HUES64 (cell line): ENCODE results near the gene PAMR1.

ENCODE experiments used
- H3K27ac ChIP-seq: 2 replicates; pipeline ENCODE4 v1.7.0; 2013; ENCODE audit warnings: low read depth, low read length, inconsistent platforms
- H3K27me3 ChIP-seq: 2 replicates; pipeline ENCODE4 v1.6.1; 2013; ENCODE audit warnings: mild to moderate bottlenecking, low read length; ENCODE audit not compliant: insufficient read depth
- H3K36me3 ChIP-seq: 2 replicates; pipeline ENCODE4 v1.6.1; 2013; ENCODE audit warnings: mild to moderate bottlenecking, low read length; ENCODE audit not compliant: insufficient read depth
- H3K4me1 ChIP-seq: 2 replicates; pipeline ENCODE4 v1.6.1; 2013; ENCODE audit warnings: mild to moderate bottlenecking, low read length, moderate library complexity; ENCODE audit not compliant: insufficient read depth
- H3K4me3 ChIP-seq: 2 replicates; pipeline ENCODE4 v1.5.1; 2013; ENCODE audit warnings: mild to moderate bottlenecking, low read length, moderate library complexity
- H3K9ac ChIP-seq: 2 replicates; pipeline ENCODE4 v1.6.1; 2013; ENCODE audit warnings: mild to moderate bottlenecking, low read depth, low read length
- H3K9me3 ChIP-seq: 2 replicates; pipeline ENCODE4 v1.6.1; 2013; ENCODE audit warnings: low read depth, low read length; ENCODE audit not compliant: insufficient read depth
- WGBS: fragments of 150-250, 120-280 bp; methylation state at CpG from one replicate; pipeline ENCODE4 v1.1.7; 2013; ENCODE audit warnings: missing lambda C conversion rate; 5-methylcytosine and 5-hydroxymethylcytosine counted together

The PAMR1 gene

DNA sequence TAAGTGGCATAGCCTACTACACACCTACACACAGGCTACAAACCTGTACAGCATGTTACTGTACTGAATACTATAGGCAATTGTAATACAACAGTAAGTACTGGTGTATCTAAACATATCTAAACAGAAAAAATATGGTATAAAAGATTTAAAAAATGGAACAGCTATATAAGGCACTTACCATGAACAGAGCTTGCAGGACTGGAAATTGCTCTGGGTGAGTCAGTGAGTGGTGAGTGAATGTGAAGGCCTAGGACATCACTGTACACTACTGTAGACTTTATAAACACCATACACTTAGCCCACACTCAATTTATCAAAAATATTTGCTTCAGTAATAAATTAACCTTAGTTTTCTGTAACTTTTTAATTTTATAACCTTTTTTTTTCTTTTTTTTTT is 24.7 kb downstream of the PAMR1 start:
- no peaks in the 10 kb centered on the region for H3K4me1 ChIP-seq
- peaks cover 7% of the 10 kb centered on the region; the same call in 1 of the 2 replicates for H3K27me3 ChIP-seq
- H3K27ac ChIP-seq: no peak overlapping the region
- H3K4me3 ChIP-seq: no peak overlapping the region
- H3K9me3 ChIP-seq: peaks cover 6% of the 10 kb centered on the region; the same call in 1 of the 2 replicates
- H3K9ac ChIP-seq: no peak overlapping the region
- no peaks in the 10 kb centered on the region for H3K36me3 ChIP-seq

DNA sequence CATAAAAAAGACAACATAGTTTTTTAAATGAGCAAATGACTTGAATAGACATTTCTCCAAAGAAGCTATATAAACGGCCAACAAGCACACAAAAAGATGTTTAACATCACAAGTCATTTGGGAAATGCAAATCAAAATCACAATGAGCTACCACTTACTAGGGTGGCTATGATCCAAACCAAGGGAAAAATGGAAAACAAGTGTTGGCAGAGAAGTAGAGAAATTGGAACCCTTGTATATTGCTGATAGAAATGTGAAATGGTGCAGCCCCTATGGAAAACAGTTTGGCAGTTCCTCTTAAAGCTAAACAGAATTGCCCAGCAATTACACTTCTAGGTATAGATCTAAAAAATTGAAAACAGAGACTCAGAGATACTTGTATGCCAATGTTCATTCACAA is 29.0 kb downstream of the PAMR1 start:
- Histone ChIP-seq H3K36me3 (peaks cover 8% of the 10 kb centered on the region; the same call in 1 of the 2 replicates), H3K9ac (no peak overlapping the region), H3K9me3 (no peaks in the 10 kb centered on the region), H3K27me3 (no peaks in the 10 kb centered on the region), H3K27ac (no peak overlapping the region), H3K4me3 (no peak overlapping the region), H3K4me1 (no peaks in the 10 kb centered on the region)
- 100% methylated on average over 1 of the region's 1 CpG for WGBS

DNA sequence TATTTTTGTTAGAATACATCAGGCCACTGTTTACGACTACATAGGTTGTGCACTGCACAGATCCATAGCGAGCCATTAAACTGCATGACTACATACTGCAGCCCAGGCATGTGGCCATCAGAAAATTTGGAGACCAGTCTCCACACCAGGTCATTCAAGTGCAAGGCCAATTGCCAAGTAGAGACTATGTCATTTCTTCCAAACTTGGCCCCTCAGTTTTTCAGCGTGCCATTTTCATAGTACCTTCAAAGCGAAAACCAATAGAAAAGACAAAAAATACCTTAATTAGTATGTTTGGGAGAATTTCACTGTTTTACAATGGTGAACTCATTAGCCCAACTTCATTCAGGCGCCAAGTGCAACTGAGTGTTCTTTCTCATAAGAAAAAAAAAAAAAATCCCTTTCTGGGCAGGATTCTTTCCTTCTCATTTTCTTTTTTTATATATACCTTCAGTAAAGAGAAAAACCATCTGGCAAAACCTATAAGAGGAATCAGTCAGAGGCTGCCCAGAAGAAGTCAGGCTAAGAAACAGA is 30.4 kb downstream of the PAMR1 start:
- WGBS: 93% methylated on average over 5 of the region's 5 CpGs
- no peak overlapping the region for H3K4me3 ChIP-seq
- no peaks in the 10 kb centered on the region for H3K4me1 ChIP-seq
- no peak overlapping the region for H3K27ac ChIP-seq
- H3K9me3 ChIP-seq: no peaks in the 10 kb centered on the region
- H3K9ac ChIP-seq: no peak overlapping the region
- H3K36me3 ChIP-seq: peaks cover 21% of the 10 kb centered on the region; the same call in 1 of the 2 replicates
- no peaks in the 10 kb centered on the region for H3K27me3 ChIP-seq

DNA sequence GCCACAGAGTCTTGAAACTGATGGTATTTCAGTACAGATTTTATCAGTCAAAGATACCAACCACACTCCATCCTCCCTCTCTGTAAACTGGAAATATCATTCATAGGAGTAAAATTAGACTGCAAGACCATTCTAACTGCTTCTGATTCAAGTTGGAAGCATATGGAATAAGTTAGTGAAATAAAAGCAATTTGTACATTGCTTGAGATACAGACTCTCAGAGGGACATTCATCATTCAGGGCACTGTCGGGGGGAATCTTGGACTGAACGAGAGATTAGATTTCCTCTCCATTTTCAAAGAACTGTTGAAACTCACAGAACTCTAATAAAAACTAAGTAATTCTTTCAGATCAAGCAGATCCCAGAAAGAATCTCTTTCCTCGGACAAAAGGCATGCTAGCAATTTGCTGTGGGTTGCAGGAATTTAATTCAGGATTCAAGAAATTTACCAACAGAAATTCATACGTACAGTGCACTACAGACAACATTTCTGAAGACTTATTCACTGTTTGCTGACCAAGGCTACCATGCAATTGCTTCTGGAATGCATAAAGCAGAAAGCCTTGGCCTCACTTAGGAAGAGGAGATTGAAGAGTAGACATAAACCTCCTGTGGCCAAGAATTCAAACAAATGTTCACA is 34.1 kb downstream of the PAMR1 start:
- Histone ChIP-seq H3K4me1 (no peaks in the 10 kb centered on the region), H3K4me3 (no peak overlapping the region), H3K9me3 (no peaks in the 10 kb centered on the region), H3K27ac (no peak overlapping the region), H3K27me3 (no peaks in the 10 kb centered on the region), H3K9ac (no peak overlapping the region), H3K36me3 (peaks cover 21% of the 10 kb centered on the region; the same call in 1 of the 2 replicates)
- 96% methylated on average over 4 of the region's 4 CpGs for WGBS

DNA sequence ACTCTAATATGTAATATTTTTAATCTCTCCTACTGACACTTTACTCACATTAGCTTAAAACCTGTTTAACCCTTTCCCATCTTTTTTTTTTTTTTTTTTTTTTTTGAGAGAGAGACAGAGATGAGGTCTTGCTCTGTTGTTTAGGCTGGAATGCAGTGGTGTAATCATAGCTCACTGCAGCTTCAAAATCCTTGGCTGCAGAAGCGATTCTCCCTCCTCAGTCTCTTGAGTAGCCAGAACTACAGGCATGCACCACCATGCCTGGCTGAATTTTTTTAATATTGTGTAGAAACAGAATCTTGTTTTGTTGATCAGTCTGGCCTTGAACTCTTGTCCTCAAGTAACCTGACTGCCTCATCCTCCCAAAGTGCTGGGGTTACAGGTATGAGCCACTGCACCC is 37.3 kb downstream of the PAMR1 start:
- Histone ChIP-seq H3K4me3 (no peak overlapping the region), H3K9ac (no peak overlapping the region), H3K27me3 (no peaks in the 10 kb centered on the region), H3K27ac (no peak overlapping the region), H3K36me3 (peaks cover 21% of the 10 kb centered on the region; the same call in 1 of the 2 replicates), H3K4me1 (no peaks in the 10 kb centered on the region), H3K9me3 (peaks cover 8% of the 10 kb centered on the region; the same call in 1 of the 2 replicates)
- WGBS: 94% methylated on average over 1 of the region's 1 CpG

DNA sequence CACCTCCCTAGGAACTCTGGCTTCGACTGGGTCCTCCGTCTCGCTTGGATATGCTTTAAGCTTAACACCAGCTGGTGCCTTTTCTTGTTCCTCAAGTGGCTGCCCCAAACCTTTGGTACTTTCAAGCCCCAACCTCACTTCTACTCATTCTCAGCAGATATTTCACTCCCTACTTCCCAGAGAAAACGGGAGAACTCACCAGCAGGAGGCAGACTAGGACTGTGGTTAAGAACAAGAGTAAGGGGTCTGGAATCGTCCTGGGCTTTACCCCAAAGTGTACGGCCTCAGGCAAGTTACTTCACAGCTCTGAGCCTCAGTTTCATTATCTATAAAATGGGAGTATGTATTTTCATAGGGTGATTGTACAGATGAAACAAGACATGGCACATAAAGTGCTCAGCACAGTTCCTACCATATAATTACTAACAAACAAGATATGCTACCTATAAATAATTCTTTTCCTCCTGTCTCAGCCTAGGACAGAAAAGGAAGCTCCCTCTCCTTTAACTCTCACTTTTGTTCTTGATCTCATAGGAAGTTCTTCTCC is 37.8 kb downstream of the PAMR1 start:
- Histone ChIP-seq H3K4me3 (no peak overlapping the region), H3K27ac (no peak overlapping the region), H3K4me1 (no peaks in the 10 kb centered on the region), H3K9me3 (peaks cover 13% of the 10 kb centered on the region; the same call in 1 of the 2 replicates), H3K36me3 (peaks cover 21% of the 10 kb centered on the region; the same call in 1 of the 2 replicates), H3K27me3 (no peaks in the 10 kb centered on the region), H3K9ac (no peak overlapping the region)
- WGBS: 46% methylated on average over 6 of the region's 6 CpGs

DNA sequence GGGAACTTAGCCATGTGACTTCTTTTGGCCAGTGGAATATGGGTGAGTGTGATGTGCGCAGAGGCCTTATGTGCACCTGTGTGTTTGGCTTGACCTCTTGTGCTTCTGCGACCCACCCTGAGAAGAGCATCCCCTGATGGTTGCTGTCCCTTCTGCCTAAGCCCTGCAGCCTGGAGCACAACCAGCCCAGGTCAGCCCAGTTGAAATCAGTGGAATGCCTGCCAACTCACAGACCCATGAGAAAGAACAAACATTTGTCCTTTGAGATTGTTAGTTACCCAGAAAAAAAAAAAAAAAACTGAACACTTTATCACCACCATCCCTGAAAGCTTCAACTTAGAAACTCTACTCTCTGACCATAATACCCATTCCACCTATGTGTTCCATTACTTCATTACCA is 38.5 kb downstream of the PAMR1 start:
- WGBS: 99% methylated on average over 2 of the region's 2 CpGs
- Histone ChIP-seq H3K4me3 (no peak overlapping the region), H3K36me3 (peaks cover 18% of the 10 kb centered on the region; the same call in 1 of the 2 replicates), H3K27me3 (no peaks in the 10 kb centered on the region), H3K4me1 (no peaks in the 10 kb centered on the region), H3K9me3 (peaks cover 17% of the 10 kb centered on the region; the same call in 1 of the 2 replicates), H3K9ac (no peak overlapping the region), H3K27ac (no peak overlapping the region)

DNA sequence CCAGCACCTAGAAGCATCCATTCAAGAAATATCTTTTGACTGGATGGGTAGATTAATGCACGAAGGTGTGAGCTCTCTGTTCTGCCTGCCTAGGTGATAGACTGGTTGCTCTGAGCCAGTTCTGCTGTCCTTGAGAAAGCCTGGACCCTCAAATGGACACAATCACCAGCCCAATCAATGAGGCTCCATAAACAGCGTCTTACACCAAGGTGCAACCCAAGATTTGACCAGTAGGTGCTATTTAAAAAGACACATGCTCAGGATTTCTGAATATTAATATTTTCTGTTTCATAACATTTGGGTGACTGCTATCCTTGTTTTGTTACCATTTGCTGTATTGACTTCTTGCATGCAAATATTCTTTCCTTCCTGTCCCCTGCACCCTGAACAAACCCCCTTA is 39.0 kb downstream of the PAMR1 start:
- no peak overlapping the region for H3K4me3 ChIP-seq
- peaks cover 17% of the 10 kb centered on the region; the same call in 1 of the 2 replicates for H3K9me3 ChIP-seq
- no peak overlapping the region for H3K27ac ChIP-seq
- H3K27me3 ChIP-seq: no peaks in the 10 kb centered on the region
- no peak overlapping the region for H3K9ac ChIP-seq
- 90% methylated on average over 2 of the region's 2 CpGs for WGBS
- no peaks in the 10 kb centered on the region for H3K4me1 ChIP-seq
- peaks cover 13% of the 10 kb centered on the region; the same call in 1 of the 2 replicates for H3K36me3 ChIP-seq

DNA sequence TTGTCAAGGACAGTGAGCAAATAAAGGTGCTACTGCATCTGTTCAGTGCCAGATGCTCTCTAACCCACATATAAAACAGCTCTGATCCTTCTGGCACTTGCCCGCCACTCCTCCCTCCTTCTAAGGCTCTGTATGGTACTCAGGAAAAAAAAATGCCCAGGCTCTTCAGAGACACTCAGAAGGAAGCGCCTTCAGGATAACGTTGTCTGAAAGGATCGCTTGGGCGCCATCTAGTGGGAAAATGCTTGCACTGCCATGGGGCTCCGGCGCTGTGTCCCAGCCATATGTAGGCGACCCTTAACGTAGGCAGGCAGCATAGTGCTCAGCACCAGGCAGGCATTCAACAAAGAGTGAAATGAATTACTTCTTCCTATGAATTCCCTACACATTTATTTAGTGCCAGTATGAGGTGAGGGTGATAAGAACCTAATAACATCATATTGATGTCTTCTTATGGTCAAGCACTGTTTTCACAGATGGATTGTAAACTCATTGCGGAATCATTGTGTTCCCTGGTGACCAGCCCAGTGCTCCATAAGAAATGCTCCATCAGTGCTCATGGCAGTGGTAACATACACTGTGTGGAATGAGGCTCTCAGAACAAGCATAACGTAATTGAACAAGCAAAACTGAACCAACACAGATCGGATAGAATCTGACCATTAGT is 39.6 kb downstream of the PAMR1 start:
- H3K27ac ChIP-seq: no peak overlapping the region
- no peaks in the 10 kb centered on the region for H3K27me3 ChIP-seq
- 26% methylated on average over 12 of the region's 12 CpGs for whole genome bisulfite sequencing
- no peak overlapping the region for H3K9ac ChIP-seq
- H3K9me3 ChIP-seq: peaks cover 17% of the 10 kb centered on the region; the same call in 1 of the 2 replicates
- H3K4me1 ChIP-seq: no peaks in the 10 kb centered on the region
- H3K36me3 ChIP-seq: peaks cover 7% of the 10 kb centered on the region; the same call in 1 of the 2 replicates
- no peak overlapping the region for H3K4me3 ChIP-seq

DNA sequence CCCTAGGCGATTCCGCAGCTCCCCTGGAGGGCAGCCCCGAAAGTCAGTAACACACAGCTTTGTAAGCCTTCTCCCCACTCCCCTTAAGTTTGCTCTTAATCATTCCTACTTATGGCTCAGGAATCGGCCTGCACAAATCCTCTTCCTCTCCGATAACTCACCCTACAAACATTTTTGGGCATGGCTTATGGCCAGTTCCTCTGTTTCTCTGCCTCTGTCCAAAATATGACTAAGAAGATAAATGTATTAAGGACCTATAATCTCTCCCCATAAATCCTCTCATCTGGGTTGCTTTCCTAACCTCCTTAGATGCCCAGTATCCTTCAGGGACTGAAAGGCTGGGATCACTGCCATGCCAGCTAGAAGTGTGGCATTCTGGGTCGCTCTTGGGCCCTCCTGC is 41.0 kb downstream of the PAMR1 start:
- no peak overlapping the region for H3K9ac ChIP-seq
- WGBS: 85% methylated on average over 6 of the region's 6 CpGs
- H3K9me3 ChIP-seq: peaks cover 17% of the 10 kb centered on the region; the same call in 1 of the 2 replicates
- no peaks in the 10 kb centered on the region; the same call in 1 of the 2 replicates for H3K36me3 ChIP-seq
- no peak overlapping the region for H3K4me3 ChIP-seq
- no peaks in the 10 kb centered on the region for H3K27me3 ChIP-seq
- H3K4me1 ChIP-seq: no peaks in the 10 kb centered on the region
- no peak overlapping the region for H3K27ac ChIP-seq
